HS-27A (cell line): ENCODE results near the gene ZNF618.

Experiments
- DNase-seq: peaks from one replicate; pipeline ENCODE4 v3.0.0-alpha.2; 2012; ENCODE audit warnings: low read depth, missing footprints

Gene ZNF618

DNA sequence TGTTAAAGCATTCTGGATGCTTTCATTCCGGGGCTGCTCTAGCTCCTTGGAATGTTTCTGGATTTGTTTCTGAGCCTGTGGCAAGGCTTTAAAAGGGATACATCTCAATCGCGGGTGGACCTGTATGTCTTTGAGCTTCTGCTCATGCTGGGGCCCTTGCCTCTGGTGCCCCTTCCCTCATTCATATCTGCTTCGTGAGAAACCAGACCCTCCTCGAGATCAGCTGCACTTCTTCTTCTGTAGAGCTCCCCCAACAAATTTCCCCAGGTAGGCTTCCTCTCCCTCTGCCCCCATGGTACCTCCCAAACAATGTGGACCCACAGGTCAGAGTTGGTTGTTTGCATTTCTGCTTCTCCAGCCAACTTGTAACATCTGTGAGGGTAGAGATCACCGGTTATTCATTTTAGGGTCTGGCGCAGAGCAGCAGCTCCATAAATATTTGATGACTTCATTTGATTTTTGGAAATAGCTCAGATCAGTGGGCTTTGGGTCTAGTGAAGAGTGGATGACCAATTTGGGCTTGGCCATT is 6.6 kb downstream of the ZNF618 start:
- no peak for DNase-seq

DNA sequence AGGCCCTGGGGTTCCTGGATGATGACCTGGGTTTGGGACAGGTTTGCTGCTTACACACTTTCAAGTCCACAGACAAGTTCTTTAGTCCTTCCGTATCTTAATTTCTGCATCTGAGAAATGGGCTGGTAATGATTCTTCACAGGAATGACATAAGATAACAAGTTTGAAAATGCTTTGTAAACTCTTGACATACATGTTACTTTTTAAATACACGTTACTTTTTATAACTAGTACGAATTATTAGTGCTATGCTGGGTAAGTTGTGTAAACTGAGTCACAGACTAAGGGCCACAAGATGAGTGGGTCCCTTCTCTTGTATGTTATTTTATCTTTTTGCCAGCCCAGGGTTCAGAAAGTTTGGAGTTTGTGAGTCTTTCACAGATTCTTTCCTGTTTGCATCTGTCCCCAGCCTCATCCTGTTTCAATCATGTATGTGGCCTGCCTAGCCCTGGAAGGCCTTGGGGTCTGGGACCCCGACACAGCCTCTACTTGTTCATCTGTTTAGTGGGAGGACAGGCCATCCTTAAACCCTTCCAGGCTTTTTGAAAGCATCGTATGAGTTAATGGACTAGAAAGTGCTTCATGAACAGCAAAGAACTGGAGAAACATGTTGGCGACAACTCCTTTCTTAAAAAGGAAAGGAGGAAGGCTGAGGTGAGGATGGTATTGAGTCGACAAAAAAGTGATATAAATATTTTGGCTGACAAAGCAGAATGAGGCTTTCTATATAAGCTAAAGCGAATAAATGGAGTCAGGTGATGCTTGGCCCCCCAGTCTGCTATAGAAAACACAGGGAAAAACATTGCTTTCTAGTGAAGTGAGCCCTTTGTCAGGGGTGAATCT is 9.3 kb downstream of the ZNF618 start:
- no peak for DNase-seq

DNA sequence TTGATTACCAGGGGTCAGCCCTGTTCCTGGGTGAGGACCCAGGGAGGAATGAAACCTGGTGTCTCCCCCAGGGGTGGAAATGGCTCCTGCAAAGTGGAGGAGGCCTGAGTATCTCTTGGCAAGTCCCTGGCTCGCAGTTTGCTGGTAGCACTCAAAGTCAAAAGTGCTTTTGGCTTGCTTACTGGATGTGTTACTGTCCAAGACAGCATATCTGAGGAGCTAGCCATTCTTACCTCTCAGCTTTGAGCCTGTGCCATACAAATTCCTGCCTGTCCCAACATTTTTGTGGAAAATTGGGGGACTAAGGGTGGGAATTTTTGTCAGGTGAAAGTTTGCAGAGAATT is 9.9 kb downstream of the ZNF618 start:
- DNase-seq, result no peak

DNA sequence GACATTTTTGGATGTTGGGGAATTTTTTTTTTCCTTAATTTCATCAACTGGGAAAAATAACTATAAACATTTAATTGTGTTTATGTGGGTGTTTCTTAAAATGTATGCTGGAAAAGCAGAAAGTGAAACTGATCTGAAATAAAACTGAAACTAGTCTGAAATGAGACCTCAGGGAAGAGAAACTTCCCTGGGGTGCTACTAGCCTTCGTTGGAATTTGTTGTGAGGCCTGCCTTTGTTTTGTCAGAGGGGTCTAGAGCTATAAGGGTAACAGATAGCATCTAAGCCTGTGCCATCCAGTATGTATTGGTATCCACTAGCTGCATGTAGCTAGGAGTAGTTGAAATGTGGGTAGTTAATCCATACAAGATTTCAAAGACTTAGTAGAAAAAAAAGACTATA is 10.4 kb downstream of the ZNF618 start:
- DNase-seq, result no peak

DNA sequence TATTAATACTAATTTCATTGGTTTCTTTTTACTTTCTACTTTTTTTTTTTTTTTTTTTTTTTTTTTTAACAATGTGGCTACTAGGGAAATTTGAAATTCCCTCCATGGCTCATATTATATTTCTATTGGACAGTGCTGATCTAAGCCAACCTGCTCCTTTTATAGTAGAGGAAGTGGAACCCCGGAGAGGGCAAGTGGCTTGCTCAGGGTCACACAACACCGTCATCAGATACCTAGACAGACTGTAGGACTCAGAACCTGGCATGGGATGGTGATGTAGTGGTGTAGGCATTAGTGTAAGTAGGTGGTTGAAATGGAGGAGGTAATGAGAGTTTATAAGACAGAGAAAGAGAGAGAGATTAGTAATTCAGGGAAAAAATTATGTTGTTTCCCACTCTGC is 10.8 kb downstream of the ZNF618 start:
- DNase-seq, result no peak

DNA sequence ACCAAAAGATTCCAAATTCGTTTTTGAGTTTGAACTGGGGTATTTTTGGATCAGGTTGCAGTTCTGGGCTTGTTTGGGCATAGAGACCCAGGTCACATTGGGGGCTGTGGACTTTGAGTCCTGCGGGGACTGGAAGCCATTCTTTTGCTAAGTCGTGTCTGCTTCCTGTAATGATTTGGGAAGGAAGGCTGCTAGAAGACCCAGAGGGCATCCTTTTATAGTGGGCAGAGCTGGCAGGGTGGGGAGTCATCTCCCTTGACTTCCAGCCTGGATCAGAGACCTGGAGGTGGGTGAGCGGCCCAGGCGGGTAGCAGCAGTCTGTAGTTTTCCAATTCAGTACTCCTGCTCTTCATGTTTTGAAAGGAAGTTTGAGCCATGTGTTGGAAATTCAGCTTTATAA is 11.3 kb downstream of the ZNF618 start:
- DNase-seq, result no peak

DNA sequence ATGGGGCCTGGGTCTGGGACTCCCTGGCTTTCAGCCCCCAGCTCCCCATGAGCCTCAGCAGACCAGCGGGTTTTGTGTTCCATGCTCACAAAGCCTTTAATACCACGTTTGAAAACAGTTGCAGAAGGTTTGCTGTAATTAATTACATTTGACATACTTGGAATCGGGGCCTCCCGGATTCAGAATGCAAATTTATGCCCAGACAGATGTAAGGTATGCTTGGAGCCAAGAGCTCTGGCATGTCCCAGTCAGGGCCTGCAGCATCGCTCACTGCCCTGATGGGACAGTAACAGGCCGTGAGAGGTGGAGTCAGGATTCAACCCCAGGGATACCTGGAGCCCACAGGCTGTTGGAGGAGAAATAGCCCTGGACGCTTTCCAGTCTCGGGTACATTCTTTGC is 12.2 kb downstream of the ZNF618 start:
- DNase-seq, result no peak

DNA sequence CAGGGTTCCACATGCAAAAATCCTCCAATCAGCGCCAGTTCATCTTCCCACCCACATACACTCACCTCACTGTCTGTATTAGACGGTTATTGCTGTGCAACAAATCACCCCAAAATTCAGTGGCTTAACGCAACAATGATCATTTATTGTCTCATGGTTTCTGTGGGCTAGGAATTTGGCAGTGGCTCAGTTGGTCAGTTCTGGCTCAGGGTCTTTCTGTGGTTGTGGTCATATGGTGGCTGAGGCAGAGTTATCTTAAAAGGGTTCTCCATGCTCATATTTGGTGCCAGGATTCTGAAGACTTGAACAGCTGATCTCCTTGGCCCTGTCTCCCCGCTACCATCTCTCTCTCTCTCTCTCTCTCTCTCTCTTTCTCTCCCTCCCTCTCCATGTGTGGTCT is 12.9 kb downstream of the ZNF618 start:
- no peak for DNase-seq

DNA sequence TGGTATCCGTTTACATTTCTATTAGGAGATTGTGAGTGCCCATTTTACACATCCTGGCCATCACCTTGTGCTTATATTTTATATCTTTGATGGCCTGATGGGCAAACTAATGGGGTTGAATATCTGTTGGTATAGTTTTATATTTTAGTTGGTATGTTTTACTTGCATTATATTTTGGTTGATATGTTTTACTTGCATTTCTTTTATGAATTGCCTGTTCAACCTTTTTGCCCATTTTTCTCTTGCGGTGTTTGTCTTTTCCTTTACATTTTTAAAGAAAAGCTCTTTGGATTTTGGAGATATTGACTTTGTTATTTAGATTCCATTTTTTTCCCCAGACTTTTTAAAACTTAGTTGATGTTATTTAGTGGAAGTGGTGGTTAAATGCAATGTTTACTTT is 14.6 kb downstream of the ZNF618 start:
- DNase-seq, result no peak

DNA sequence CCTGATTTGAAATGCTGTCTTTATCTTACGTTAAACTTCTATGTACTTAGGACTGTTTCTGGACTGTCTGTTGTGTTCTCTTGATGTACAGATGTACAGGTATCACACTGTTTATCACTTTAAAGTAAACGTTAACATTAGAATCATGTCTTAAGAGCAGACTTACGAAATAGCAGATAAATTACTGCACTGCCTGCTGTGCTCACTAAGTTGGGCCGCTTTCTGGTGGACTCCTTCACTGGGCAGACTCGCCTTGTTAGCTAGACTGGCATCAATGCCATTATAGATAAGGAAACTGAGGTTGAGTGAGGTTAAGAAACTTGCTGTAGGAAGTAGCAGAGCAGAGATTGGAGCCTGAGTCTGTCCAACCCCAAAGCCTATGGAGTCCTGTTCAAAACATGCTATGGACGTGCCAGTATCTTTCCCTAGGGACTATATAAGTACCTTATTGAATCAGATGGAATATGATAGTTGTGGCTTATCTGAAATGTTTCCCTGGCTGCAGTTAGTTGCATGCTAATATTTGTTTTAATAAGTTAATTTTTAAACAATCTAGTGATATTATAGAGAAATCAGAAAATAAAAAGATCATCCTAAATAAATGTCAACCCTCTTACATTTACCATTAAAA is 16.9 kb downstream of the ZNF618 start:
- DNase-seq, result no peak

DNA sequence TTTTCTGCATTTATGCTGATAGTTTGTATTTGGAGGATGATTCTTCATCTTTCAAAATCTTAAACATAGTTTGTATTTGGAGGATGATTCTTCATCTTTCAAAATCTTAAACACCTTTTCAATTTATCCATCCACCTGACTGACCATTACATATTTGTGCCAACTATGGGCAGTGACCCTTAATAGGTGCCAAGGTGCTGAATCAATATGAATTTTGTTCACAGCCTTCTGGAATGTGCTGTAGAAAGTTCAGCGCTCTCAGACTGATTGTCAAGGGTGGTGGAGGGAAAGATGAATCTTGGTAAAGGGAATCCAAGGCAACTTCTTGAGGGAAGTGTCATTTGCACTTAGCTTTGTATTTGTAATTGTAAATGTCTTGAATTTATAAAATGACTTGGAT is 18.1 kb downstream of the ZNF618 start:
- DNase-seq, result no peak

DNA sequence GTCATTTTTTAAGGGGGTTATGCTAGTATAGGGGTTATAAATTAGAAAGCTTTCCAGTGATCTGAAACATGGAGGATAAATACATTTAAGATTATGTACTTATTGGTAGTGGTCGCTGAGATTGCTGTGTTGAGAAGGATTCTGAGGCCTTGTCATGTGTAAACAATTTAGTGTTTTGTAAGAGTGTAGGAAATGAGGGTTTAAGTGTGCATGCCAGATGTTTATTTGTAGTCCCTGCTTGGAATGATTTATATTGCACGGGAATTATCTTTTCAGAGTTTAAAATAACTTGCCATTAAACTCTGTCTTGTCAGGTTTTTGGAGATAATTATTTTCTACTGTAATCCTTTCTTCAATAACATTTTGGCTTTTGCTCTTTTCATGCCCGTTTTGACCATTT is 19.4 kb downstream of the ZNF618 start:
- no peak for DNase-seq

DNA sequence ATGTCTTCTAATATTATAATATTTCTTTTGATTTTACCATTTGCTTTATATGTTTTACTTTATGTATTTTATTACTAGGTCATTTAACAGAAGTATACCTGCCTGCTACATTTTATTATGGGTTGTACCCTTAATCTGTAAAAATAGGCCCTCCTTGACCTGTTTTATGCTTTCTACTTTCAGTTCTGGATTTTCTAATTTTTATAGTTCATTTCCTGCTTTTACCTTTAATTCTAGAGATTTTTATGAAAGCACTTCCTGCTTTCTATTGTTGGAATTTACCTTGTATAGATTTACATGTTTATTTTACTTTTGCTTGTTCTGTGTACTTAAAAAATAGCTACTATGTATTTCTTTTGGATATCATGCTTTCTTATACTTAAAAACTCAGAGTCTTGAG is 20.6 kb downstream of the ZNF618 start:
- no peak for DNase-seq

DNA sequence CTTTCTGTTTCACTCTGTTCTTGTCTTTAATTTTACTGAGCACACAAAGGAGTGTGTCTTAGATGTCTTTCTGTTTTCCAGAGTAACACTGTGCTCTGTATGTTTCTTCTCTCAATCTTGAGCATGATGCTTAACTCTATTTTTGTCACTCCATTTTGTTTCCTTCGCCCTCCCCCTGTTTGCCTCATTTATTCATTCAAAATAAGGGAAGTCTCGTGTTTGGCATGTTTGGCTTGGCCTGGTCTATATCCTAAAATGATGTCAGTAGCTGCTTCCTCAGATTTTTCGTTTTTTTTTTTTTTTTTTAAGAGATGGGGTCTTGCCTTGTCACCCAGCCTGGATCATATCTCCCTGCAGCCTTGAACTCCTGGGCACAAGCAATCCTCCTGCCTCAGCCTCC is 22.0 kb downstream of the ZNF618 start:
- DNase-seq, result no peak

DNA sequence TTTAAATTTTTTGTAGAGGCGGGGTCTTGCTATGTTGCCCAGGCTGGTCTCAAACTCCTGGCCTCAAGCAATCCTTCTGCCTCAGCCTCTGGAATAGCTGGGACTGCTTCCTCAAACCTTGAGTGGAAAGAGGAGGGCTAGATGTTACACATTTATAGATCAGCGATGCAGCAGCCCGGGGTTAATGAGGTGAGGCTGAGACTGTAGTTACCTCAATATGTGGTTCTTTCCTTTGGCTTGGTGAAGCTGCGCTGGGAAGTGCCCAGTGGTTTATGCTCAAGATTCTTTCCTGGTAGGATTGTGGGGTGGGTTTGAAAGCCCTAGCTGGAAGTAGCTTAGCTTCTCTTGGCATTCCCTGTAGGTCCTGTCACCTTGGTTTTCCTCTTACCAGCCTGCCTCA is 22.5 kb downstream of the ZNF618 start:
- no peak for DNase-seq

DNA sequence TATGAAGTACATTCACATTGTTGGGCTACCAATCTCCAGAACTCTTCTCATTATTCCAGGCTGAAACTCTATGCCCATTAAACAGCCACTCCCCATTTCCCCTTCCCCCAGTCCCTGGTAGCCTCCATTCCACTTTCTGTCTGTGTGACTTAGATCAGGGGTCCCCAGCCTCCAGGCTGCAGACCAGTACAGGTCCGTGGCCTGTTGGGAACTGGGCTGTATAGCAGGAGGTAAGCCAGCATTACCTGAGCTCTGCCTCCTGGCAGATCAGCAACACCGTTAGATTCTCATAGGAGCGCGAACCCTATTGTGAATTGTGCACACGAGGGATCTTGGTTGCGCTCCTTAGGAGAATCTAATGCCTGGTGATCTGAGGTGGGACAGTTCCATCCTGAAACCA is 23.1 kb downstream of the ZNF618 start:
- DNase-seq, result no peak

DNA sequence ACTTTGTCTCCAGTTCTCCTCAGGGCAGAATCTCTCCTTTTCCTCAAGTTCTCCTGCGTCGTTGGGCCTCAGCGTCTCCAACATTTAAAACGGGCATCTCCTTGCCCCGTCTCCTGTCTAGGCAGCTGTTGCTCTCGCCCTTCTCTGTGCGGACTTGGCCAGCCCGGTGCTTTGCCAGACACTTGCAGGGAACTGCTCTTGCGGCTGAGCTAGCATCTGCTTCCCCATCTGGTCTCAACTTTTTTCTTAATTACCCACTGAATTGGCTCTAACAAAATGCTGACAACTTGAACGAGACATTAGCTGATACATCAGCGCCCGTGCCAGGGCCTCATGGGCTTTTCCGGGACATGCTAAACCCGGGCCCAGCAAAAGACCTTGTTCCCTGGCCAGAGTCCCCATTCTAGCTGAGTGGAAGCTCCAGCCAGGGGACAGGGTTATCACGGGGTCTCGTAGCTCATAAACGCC is 25.1 kb downstream of the ZNF618 start:
- DNase-seq, result no peak

DNA sequence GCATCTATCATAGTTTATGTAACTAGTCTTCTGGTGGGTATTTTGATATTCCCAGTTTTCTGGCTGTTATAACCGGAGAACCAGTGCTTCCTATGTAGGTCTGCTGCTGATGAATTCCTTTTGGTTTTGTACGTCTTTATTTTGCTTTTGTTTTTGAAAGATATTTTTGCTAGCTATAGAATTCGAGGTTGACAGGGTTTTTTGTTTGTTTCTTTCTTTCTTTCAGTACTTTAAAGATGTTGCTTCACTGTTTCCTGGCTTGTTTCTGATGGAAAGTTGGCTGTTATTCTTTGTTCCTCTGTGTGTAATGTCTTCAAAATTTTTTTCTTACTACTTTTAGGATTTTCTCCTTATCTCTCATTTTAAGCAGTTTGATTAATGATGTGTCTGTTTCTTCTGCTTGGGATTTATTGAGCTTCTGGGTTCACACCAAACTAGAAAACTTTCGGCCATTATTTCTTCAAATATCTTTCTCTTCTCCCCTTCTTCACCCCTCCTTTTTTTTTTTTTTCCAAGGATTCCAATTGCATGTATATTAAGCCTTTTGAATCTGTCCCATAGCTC is 27.5 kb downstream of the ZNF618 start:
- no peak for DNase-seq

DNA sequence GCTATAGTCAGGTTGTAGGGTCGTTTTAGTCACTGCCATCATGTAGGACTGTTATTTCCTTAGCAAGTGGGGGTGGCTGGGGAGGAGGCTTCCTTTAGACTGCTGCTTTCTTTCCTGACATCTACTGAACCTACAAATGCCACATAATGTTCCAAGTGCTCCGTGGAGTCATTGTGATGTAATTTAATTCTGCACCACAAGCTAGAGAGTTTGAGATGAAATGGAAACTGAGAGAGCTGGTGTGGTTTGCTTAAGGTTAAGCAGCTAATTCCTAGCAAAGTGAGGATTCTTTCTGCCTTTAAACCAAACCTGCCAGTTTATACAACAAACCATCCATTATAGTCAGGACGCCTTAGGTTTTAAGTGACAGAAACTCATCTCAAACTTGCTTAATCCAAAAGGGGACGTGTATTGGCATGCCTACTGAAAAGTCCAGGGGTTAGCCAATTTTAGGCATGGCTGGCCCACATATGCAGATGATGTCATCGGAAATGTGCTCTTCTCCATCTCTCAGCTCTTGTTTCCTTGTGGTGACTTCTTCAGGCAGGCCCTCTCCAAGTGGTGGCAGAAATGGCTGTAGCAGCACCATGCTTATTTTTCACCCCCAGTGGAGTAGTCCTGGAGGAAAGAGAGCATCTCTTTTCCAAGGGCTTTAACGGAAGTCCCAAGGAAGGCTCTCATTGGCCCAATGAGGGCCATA is 30.5 kb downstream of the ZNF618 start:
- DNase-seq, result no peak

DNA sequence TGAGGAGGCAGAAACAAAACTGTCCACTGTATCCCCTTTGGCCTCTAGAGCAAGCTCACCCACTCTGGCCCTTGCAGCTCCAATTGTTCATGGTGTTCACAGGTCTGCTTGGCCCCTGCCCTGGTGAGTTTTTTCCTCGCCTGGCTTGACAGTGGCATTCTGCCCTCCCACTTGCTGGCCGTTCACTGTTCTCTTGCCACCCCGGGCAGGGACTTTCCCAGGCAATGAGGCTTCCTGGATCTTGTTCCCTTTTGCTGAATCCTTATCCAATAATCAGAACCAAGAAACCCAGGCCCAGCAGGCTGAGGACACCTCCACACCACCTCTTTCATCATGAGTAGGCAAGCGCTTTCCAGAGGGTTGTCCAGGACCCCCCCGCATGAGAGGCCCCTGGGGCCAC is 31.2 kb downstream of the ZNF618 start:
- no peak for DNase-seq

DNA sequence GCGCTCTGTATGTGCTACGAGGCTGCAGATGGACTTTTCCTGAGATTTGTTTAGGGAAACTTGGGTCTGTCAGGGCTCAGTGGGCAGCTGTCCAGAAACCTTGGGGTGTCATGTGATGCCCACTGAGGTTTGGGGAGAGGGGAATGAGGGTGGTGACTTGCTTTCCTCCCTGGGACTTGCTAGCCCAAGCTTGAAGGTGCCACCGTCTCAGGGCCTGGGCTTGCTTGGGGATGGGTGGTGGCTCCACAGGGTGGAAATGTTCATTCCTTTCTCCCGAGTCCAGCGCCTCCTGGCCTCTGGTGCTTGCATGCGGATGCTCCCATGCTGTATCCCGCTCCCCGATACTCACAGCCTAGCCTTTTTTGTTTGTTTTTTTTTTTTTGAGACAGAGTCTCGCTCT is 33.3 kb downstream of the ZNF618 start:
- no peak for DNase-seq

DNA sequence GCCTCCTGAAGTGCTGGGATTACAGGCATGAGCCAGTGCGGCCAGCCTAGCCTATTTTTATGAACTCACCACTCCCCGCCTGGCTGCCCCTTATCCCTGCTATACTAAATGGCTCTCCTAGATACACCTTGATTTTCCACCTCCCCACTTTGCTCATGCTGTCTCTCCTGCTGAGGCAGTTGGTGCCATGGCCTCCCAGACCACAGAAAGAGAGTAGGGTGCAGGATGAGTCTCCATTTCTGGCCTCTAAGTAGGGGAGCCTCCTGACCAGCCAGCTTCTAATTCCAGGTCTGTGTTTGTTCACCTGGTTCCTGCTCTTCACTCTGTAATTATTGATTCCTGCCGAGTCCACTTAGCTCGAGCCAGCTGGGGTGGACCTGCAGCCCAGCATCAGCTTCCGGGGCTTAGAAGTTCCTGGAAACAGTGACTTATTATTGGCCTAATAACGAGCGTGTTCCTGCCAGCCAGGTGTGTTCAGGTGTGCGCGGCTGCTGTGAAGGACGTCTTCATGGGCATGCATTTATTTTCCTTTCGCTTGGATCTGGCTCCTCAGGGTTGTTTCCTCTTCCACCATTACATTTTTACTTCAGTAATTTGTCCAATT is 34.0 kb downstream of the ZNF618 start:
- no peak for DNase-seq
